ENCODE measurements around the gene CD300LD.

The CD300LD gene

GRCh38 chr17:74616696-74617095 is 24.6 kb upstream of the CD300LD start:
- H4K5ac ChIP-seq (ENCODE audit: low read length), result no peak overlapping the region
- H2AK5ac ChIP-seq (ENCODE audit: low read length), result no peak overlapping the region
- H3K4me3 ChIP-seq (ENCODE audit: low read length), result no peak overlapping the region
- no peak overlapping the region for H2BK5ac ChIP-seq (ENCODE audit: low read length)
- no peak overlapping the region for H4K8ac ChIP-seq (ENCODE audit: low read depth, low read length)
- H3K27me3 ChIP-seq (ENCODE audit: insufficient read depth, low read length, poor library complexity), result no peaks in the 10 kb centered on the region
- H3K18ac ChIP-seq (ENCODE audit: low read length), result no peak overlapping the region
- WGBS (ENCODE audit: extremely low coverage, insufficient coverage, low lambda C conversion rate), result no CpG with 5 or more reads among the region's 7 CpGs
- H3K79me1 ChIP-seq (ENCODE audit: low read length), result no peaks in the 10 kb centered on the region
- DNase-seq, result no peak
- no peak overlapping the region for H3K27ac ChIP-seq (ENCODE audit: low read depth, low read length)
- no peak overlapping the region for H3K9ac ChIP-seq (ENCODE audit: low read length)
- H2BK120ac ChIP-seq (ENCODE audit: low read depth, low read length), result no peak overlapping the region
- H3K23ac ChIP-seq (ENCODE audit: low read length), result no peak overlapping the region
- H3K56ac ChIP-seq (ENCODE audit: low read length), result no peak overlapping the region
- no peak overlapping the region for H3K4me2 ChIP-seq (ENCODE audit: low read length)
- H3K36me3 ChIP-seq (ENCODE audit: control insufficient read depth, insufficient read depth, low read length), result no peaks in the 10 kb centered on the region
- H3K79me2 ChIP-seq (ENCODE audit: control insufficient read depth, insufficient read depth, low read length), result no peaks in the 10 kb centered on the region
- H2BK15ac ChIP-seq (replicated peaks; ENCODE audit: low read depth), result no peak overlapping the region
- no peaks in the 10 kb centered on the region for H3K4me1 ChIP-seq (ENCODE audit: control insufficient read depth, low read depth, low read length)
- no peak overlapping the region for H3K4ac ChIP-seq (ENCODE audit: low read depth, low read length)

GRCh38 chr17:74612046-74612445 is 20.0 kb upstream of the CD300LD start:
- Histone ChIP-seq H4K8ac (ENCODE audit: low read depth, low read length) (no peak overlapping the region), H3K9ac (ENCODE audit: low read length) (no peak overlapping the region), H3K36me3 (ENCODE audit: control insufficient read depth, insufficient read depth, low read length) (no peaks in the 10 kb centered on the region), H3K23ac (ENCODE audit: low read length) (no peak overlapping the region), H2BK5ac (ENCODE audit: low read length) (no peak overlapping the region), H3K4me2 (ENCODE audit: low read length) (no peak overlapping the region), H2BK15ac (replicated peaks; ENCODE audit: low read depth) (no peak overlapping the region), H3K4me3 (ENCODE audit: low read length) (no peak overlapping the region), H2BK120ac (ENCODE audit: low read depth, low read length) (no peak overlapping the region), H3K4me1 (ENCODE audit: control insufficient read depth, low read depth, low read length) (no peaks in the 10 kb centered on the region), H2AK5ac (ENCODE audit: low read length) (no peak overlapping the region), H3K18ac (ENCODE audit: low read length) (no peak overlapping the region), H4K5ac (ENCODE audit: low read length) (no peak overlapping the region), H3K4ac (ENCODE audit: low read depth, low read length) (no peak overlapping the region), H3K27ac (ENCODE audit: low read depth, low read length) (no peak overlapping the region), H3K79me2 (ENCODE audit: control insufficient read depth, insufficient read depth, low read length) (no peaks in the 10 kb centered on the region), H3K56ac (ENCODE audit: low read length) (no peak overlapping the region), H3K79me1 (ENCODE audit: low read length) (no peaks in the 10 kb centered on the region), H3K27me3 (ENCODE audit: insufficient read depth, low read length, poor library complexity) (no peaks in the 10 kb centered on the region)
- DNase-seq, result no peak
- WGBS (ENCODE audit: extremely low coverage, insufficient coverage, low lambda C conversion rate), result no CpG with 5 or more reads among the region's 6 CpGs

- Histone ChIP-seq H4K8ac (ENCODE audit: low read depth, low read length) (no peak overlapping the region), H2BK120ac (ENCODE audit: low read depth, low read length) (no peak overlapping the region), H3K4me1 (ENCODE audit: control insufficient read depth, low read depth, low read length) (no peaks in the 10 kb centered on the region), H3K79me2 (ENCODE audit: control insufficient read depth, insufficient read depth, low read length) (no peaks in the 10 kb centered on the region), H3K18ac (ENCODE audit: low read length) (no peak overlapping the region), H3K27me3 (ENCODE audit: insufficient read depth, low read length, poor library complexity) (no peaks in the 10 kb centered on the region), H3K4ac (ENCODE audit: low read depth, low read length) (no peak overlapping the region), H2AK5ac (ENCODE audit: low read length) (no peak overlapping the region), H3K9ac (ENCODE audit: low read length) (no peak overlapping the region), H3K4me3 (ENCODE audit: low read length) (no peak overlapping the region), H3K27ac (ENCODE audit: low read depth, low read length) (no peak overlapping the region), H3K56ac (ENCODE audit: low read length) (no peak overlapping the region), H3K23ac (ENCODE audit: low read length) (no peak overlapping the region), H3K4me2 (ENCODE audit: low read length) (no peak overlapping the region), H3K79me1 (ENCODE audit: low read length) (no peaks in the 10 kb centered on the region), H4K5ac (ENCODE audit: low read length) (no peak overlapping the region), H3K36me3 (ENCODE audit: control insufficient read depth, insufficient read depth, low read length) (no peaks in the 10 kb centered on the region), H2BK15ac (replicated peaks; ENCODE audit: low read depth) (no peak overlapping the region), H2BK5ac (ENCODE audit: low read length) (no peak overlapping the region)
- no CpG with 5 or more reads among the region's 2 CpGs for WGBS (ENCODE audit: extremely low coverage, insufficient coverage, low lambda C conversion rate)
- peak; percentile 55 for DNase-seq
These were observed 18.0 kb upstream of the CD300LD start for GRCh38 chr17:74610108-74610507.

- Histone ChIP-seq H3K36me3 (ENCODE audit: control insufficient read depth, insufficient read depth, low read length) (no peaks in the 10 kb centered on the region), H3K23ac (ENCODE audit: low read length) (no peak overlapping the region), H3K79me2 (ENCODE audit: control insufficient read depth, insufficient read depth, low read length) (no peaks in the 10 kb centered on the region), H3K18ac (ENCODE audit: low read length) (no peak overlapping the region), H2AK5ac (ENCODE audit: low read length) (no peak overlapping the region), H3K79me1 (ENCODE audit: low read length) (no peaks in the 10 kb centered on the region), H3K4me1 (ENCODE audit: control insufficient read depth, low read depth, low read length) (no peaks in the 10 kb centered on the region), H3K9ac (ENCODE audit: low read length) (no peak overlapping the region), H2BK15ac (replicated peaks; ENCODE audit: low read depth) (no peak overlapping the region), H3K4ac (ENCODE audit: low read depth, low read length) (no peak overlapping the region), H3K4me2 (ENCODE audit: low read length) (no peak overlapping the region), H3K56ac (ENCODE audit: low read length) (no peak overlapping the region), H3K27ac (ENCODE audit: low read depth, low read length) (no peak overlapping the region), H2BK120ac (ENCODE audit: low read depth, low read length) (no peak overlapping the region), H2BK5ac (ENCODE audit: low read length) (no peak overlapping the region), H3K27me3 (ENCODE audit: insufficient read depth, low read length, poor library complexity) (no peaks in the 10 kb centered on the region), H4K8ac (ENCODE audit: low read depth, low read length) (no peak overlapping the region), H3K4me3 (ENCODE audit: low read length) (no peak overlapping the region), H4K5ac (ENCODE audit: low read length) (no peak overlapping the region)
- DNase-seq, result no peak
- WGBS (ENCODE audit: extremely low coverage, insufficient coverage, low lambda C conversion rate), result no CpG with 5 or more reads among the region's 3 CpGs
These were observed 16.4 kb upstream of the CD300LD start for GRCh38 chr17:74608511-74608910.

- DNase-seq, result no peak
- Histone ChIP-seq H3K9ac (ENCODE audit: low read length) (no peak overlapping the region), H3K79me2 (ENCODE audit: control insufficient read depth, insufficient read depth, low read length) (no peaks in the 10 kb centered on the region), H2BK120ac (ENCODE audit: low read depth, low read length) (no peak overlapping the region), H3K4me1 (ENCODE audit: control insufficient read depth, low read depth, low read length) (no peaks in the 10 kb centered on the region), H2BK5ac (ENCODE audit: low read length) (no peak overlapping the region), H4K5ac (ENCODE audit: low read length) (no peak overlapping the region), H2AK5ac (ENCODE audit: low read length) (no peak overlapping the region), H3K56ac (ENCODE audit: low read length) (no peak overlapping the region), H3K4ac (ENCODE audit: low read depth, low read length) (no peak overlapping the region), H3K4me2 (ENCODE audit: low read length) (no peak overlapping the region), H4K8ac (ENCODE audit: low read depth, low read length) (no peak overlapping the region), H3K27me3 (ENCODE audit: insufficient read depth, low read length, poor library complexity) (no peaks in the 10 kb centered on the region), H3K36me3 (ENCODE audit: control insufficient read depth, insufficient read depth, low read length) (no peaks in the 10 kb centered on the region), H3K18ac (ENCODE audit: low read length) (no peak overlapping the region), H3K79me1 (ENCODE audit: low read length) (no peaks in the 10 kb centered on the region), H3K23ac (ENCODE audit: low read length) (no peak overlapping the region), H3K4me3 (ENCODE audit: low read length) (no peak overlapping the region), H3K27ac (ENCODE audit: low read depth, low read length) (no peak overlapping the region), H2BK15ac (replicated peaks; ENCODE audit: low read depth) (no peak overlapping the region)
- no CpG with 5 or more reads among the region's 1 CpG for WGBS (ENCODE audit: extremely low coverage, insufficient coverage, low lambda C conversion rate)
These were observed 15.1 kb upstream of the CD300LD start for GRCh38 chr17:74607221-74607620.

- no peak overlapping the region for H3K4me3 ChIP-seq (ENCODE audit: low read length)
- H3K9ac ChIP-seq (ENCODE audit: low read length), result no peak overlapping the region
- H2BK5ac ChIP-seq (ENCODE audit: low read length), result no peak overlapping the region
- no CpG with 5 or more reads among the region's 8 CpGs for WGBS (ENCODE audit: extremely low coverage, insufficient coverage, low lambda C conversion rate)
- H3K36me3 ChIP-seq (ENCODE audit: control insufficient read depth, insufficient read depth, low read length), result no peaks in the 10 kb centered on the region
- no peak for DNase-seq
- H4K5ac ChIP-seq (ENCODE audit: low read length), result no peak overlapping the region
- H3K27me3 ChIP-seq (ENCODE audit: insufficient read depth, low read length, poor library complexity), result no peaks in the 10 kb centered on the region
- H3K4me2 ChIP-seq (ENCODE audit: low read length), result no peak overlapping the region
- no peaks in the 10 kb centered on the region for H3K4me1 ChIP-seq (ENCODE audit: control insufficient read depth, low read depth, low read length)
- H2BK120ac ChIP-seq (ENCODE audit: low read depth, low read length), result no peak overlapping the region
- H3K4ac ChIP-seq (ENCODE audit: low read depth, low read length), result no peak overlapping the region
- H3K27ac ChIP-seq (ENCODE audit: low read depth, low read length), result no peak overlapping the region
- no peak overlapping the region for H3K23ac ChIP-seq (ENCODE audit: low read length)
- H3K79me2 ChIP-seq (ENCODE audit: control insufficient read depth, insufficient read depth, low read length), result no peaks in the 10 kb centered on the region
- no peaks in the 10 kb centered on the region for H3K79me1 ChIP-seq (ENCODE audit: low read length)
- H3K56ac ChIP-seq (ENCODE audit: low read length), result no peak overlapping the region
- no peak overlapping the region for H4K8ac ChIP-seq (ENCODE audit: low read depth, low read length)
- H2AK5ac ChIP-seq (ENCODE audit: low read length), result no peak overlapping the region
- no peak overlapping the region for H3K18ac ChIP-seq (ENCODE audit: low read length)
- no peak overlapping the region for H2BK15ac ChIP-seq (replicated peaks; ENCODE audit: low read depth)
These were observed 14.0 kb upstream of the CD300LD start for GRCh38 chr17:74606050-74606449.

All from mesendoderm (in vitro differentiated cells).